DMS 273 (cell line): ENCODE measurements around the gene INHBB.

Experiments
- DNase-seq: peaks from one replicate; lab custom pipeline; 2025; ENCODE audit not compliant: unreplicated experiment; lab: John Stamatoyannopoulos, UW

The INHBB gene

DNA sequence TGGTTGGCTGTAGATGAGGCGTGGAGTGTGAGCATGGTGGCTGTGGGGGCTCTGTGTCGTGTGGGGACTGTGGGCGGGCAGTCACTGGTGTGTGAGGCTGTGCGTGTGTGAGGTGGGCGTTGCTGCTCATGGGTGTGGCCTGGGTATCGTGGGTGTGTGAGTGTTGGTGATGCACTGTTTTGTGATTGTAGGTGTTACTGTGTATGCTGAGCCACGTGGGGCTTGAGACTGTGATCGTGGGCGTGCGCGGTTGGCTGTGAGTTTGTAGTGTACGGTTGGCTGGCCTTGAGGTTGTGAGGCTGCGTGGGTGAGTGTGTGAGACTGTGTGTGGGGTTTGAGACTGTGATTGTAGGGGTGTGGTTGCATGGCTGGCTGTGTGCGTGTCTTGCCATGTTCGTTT, 8.5 kb downstream of the INHBB start:
- DNase-seq, result no peak

DNA sequence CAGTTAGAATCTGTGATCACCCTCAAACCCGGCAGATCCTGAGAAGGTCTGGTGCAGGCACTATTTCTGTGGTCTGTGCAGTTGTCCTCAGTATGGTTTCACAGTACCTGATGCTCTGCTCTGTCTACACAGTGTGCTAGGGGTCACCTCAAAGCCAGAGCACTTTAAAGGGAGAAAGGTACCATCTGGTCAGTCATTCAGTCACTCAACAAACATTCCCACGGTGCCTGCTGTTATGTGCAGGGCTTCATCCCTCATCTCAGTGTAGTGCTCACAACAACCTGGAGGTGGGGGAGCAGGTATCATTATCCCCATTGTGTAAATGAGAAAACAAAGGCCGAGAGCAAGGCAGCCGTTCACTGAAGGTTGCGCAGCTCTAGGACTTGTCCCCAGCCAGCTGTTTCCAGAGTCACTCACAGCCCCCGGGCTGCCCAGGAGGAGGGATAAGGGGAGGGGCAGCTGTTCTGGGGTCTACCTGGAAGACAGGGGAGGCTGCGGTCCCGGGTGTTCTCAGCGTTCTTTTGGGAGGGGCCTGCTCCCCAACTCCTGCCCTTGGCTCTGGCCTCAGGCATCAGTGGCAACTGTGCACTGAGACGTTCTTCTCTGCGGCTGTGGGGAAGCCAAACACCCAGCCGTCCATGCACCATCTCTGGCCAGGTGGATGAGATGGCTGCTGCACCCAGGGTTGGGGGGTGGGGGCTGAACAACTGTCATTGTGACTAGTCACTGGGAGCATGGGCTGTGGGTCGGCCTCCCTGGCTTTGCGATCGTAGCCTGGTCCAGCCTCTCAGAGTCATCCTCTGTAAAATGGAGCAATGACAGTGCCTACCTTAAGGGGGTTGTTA, 9.2 kb downstream of the INHBB start:
- no peak for DNase-seq

DNA sequence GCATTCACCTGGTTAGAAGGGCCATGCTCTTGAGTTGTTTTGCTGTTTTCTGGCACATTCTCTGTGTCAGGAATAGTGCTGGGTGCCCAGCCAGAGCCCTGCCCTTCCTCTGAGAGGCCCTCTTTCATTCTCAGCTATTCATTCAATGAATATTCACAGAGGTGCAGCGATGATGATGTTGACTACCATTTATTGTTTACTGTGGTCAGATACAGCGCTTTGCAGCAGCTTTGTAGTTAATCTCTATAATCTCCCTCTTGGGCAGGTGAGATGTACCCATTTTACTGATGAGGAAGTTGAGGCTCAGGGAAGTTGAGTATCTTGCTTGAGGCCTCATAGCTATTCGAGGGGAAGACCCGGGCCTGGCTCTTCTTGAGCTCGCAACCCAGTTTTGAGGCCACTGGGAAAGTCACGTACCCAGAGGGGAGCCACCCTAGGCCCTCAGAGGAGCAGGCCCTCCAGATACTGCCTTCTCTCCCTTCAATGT, 9.9 kb downstream of the INHBB start:
- no peak for DNase-seq

DNA sequence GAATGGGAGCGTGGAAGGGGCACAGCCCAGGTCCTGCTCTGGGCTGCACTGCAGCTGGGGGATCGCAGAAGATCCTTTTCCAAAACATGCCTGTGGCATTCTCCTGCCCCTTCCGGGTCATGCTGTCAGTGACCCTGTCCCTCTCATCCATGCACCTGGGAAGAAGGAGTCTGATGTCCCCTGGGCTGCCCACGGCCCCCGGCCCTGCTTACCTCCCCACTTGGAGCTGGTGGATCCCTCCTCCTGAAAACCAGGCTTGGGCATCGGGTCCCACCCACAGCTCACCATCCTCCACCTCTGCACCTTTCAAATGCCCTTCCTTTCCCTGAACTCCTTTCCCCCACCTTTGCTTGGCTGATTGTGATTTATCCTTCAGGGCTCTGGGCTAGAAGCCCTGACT, 11.8 kb downstream of the INHBB start:
- no peak for DNase-seq

DNA sequence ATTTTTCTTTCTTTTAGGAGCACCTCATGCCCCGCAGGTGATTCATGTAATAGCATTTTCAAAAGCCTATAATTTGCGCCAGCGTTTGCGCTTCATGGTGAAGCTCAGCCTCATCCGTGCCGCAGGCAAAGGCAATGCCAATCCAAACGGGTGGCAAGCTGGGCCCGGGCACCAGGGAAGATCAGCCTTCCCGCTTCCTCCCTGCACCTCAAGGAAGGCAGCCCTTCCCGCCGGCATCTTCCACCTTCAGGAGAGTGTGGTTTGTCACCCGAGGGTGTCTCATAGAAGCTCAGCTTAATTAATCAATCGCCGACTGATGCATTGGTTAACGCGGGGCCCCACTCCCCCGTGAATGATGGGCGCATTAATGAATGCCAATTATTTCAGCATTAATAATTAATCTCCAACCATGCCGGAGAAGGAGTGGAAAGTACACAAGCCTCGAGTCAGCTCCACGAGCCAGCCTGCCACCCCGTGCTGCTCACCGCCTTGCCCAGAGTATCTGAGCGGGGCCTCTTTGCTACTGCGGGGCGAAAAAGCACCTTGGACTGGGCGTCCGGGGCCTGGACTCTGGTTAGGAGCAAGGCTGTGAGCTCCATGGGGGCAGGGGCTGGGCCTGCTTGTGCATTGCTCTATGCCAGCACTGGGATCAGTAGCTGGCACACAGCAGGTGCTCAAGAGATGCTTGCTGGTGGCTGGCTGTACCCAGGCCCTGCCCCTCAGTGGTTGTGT, 13.0 kb downstream of the INHBB start:
- DNase-seq, result no peak

DNA sequence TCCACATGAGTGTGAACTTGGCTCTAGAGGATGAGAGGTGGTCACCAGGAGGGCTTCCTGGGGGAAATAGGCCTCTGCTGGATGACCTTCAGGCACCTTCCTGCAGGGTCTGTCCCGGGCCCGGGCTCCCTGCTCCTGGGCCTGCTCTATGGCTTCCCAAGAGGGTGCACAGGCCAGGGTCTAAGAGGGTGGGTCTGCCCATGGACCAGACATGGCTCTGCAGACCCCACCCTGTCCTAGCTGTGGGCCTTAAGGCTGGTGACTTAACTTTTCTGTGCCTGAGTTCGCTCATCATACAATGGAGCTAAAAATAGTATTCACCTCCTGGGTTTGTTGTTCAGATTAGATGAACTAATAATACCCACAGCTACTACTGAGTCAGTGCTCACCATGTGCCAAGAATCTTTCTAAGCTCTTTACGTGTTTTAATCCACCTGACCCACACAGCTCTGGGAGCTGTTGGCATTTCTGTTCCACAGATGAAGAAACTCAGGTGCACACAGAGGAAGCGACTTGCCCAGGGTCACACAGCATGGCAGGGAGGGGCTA, 14.4 kb downstream of the INHBB start:
- no peak for DNase-seq

- DNase-seq, result no peak
These were observed 17.0 kb downstream of the INHBB start for GRCh38 chr2:120362926-120363325.

GRCh38 chr2:120365236-120365793, 19.4 kb downstream of the INHBB start:
- no peak for DNase-seq

DNA sequence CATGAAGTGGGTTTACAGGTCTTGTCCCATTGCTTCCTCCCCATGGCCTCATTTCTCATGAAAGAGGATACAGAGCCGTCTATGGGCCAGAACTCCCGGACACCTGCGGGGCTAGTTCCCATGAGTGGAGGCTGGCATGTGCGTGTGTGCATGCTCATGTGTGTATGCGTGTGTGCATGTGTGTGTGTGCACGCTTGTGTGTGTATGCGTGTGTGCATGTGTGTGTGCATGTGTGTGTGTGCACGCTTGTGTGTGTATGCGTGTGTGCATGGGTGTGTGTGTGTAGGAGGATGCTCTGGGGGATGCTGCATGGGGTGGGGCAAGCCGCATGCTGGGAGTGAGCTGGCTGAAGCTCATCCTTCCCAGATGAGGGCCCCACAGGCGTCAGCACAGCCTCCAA, 20.8 kb downstream of the INHBB start:
- DNase-seq, result no peak

DNA sequence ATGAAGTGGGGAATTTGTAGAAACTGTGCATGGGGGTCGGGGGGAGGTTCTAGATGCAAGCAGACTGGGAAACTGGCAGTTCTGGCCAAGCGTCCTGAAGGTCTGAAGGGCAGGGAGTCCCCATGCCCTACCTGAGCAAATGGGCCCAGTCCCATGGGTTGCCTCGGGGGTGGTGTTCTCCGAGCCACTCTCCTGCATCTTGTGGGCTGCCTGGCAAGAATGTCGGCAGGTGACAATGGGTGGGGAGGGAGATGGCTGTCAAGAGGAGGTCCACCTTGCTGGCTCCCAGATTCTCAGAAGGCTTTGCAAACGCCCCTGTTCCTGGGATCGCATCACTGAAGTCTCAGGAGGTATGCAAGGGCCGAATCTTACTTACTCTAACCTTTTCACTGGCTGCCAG, 21.3 kb downstream of the INHBB start:
- no peak for DNase-seq

GRCh38 chr2:120367649-120368048, 21.7 kb downstream of the INHBB start:
- DNase-seq, result no peak

DNA sequence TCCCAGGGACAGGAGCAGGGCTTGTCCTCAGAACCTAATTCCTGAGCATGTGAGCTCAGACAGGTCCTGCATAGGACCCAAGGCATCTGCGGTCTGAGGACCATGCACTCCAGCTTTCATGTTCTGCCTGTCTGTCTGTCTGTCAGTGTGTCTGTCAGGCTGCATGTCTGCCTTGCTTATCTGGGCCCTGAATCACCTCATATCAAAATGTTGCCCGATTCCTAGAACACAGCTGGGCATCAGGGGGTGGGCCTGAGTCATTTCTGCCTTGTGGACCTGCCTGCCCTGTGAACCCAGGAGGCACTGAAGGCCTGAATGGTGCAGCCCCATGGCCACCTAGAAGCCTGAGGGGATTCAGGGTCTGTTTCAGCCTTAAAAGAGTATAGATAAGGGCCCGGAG, 22.1 kb downstream of the INHBB start:
- DNase-seq, result no peak

DNA sequence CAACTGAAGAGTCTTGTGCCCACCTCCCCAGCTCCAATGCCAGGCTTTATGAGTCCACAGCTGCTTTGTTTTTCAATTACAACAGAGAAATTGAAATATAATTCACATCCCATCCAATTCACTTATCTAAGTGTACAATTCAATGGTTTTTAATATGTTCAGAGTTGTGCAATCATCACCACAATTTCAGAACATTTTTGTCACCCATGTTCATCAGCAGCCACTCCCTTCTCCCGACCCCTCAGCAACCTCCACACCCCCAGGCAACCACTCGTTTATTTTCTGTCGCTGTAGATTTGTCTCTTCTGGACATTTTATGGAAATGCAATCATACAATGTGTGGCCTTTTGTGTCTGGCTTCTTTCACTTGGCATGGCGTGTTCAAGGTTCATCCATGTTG, 23.3 kb downstream of the INHBB start:
- no peak for DNase-seq

DNA sequence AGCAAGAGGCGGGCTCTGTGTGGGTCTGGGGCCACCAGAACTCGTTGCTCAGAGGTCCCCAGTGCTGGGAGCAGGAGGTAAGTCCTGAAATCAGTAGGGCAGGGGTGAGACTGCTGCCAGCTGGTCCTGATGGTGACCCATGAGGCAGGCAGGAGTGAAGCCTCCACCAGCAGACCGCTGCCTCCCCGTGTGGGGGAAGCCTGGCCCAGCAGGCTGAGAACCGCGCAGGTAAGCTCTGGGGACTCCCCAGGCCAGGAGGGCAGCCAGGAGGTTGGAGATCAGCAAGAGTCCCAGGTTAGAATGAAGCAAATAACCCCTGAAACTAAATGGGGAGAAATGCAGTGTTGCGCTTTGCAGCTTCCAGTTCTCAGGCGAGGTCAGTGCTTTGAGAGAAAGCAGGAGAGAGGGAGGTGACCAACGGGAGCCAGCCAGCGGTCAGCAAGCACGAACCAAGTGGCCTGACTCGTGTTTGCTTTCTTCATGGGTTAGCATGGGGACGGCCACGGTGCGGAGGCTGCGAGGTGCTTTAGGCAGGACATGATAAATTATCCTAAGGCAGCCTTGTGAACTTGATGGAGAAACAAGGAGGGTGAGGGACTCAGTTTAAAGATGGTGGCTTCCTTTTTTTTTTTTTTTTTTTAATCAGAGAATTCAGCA, 26.2 kb downstream of the INHBB start:
- no peak for DNase-seq

GRCh38 chr2:120372816-120373215, 26.9 kb downstream of the INHBB start:
- DNase-seq, result no peak

DNA sequence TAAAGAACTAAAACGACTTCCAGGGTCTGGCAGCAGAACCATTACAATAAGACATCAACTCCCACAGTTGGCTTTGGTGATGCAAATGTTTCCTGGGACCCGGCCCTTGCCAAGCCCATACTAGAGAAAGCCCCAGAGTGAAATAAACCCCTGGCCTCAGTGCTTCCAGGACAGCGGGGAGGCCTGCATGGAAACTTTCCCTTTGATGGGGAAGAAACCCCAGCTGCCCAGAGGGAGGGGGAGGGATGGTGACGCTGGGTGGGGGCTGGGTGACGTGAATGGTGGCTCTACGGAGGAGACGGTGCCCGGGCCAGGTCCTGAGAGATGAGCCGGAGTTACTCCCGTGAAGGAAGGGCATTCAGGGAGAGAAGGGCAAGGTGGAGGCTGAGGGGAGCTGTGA, 27.5 kb downstream of the INHBB start:
- DNase-seq, result no peak

DNA sequence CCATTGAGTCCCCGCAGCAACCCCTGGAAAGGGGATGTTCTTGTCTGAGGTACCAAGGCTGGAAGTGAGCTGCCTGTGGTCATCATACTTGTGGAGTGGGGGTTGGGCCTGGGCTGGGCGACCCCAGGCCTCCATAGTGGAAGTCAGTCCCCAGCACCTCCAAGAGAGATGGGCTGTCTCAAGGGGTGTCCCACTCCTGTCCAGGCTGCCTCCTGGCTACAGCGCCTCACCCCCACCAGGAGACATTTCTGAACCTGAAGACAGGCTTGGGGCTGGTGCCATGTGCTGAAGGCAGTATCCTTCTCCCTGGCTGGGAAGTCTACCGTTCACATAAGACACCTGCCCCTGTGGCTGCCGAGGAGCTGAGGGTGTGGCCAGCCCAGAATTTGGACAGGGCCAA, 28.9 kb downstream of the INHBB start:
- no peak for DNase-seq

GRCh38 chr2:120375251-120376020, 29.5 kb downstream of the INHBB start:
- DNase-seq, result no peak

- DNase-seq, result no peak
These were observed 30.2 kb downstream of the INHBB start for GRCh38 chr2:120376101-120376500.
